ENCODE results near the gene CNTN4.

DNA sequence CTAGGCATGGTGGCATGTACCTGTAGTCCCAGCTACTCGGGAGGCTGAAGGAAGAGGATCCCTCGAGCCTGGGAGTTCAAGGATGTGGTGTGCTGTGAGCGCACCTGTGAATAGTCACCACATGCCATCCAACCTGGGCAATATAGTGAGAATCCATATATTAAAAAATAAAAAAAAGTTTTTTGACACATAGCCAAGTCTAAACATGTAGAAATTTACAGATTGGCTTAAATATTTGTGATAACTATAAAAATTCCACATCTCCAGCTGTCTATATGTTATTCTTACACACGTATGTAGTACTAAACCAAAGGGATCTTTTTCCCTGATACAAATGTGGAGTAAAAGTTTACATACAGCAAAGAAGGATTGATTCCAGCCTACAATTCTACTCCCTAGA lies 119.7 kb downstream of the CNTN4 start:
- TF ChIP-seq YY1 (IDR thresholded peaks at IDR 0.05; ENCODE audit: insufficient read depth, insufficient read length): no peak
- no peak for TF ChIP-seq SUZ12 (IDR thresholded peaks at IDR 0.05; ENCODE audit: extremely low read depth, insufficient read depth, insufficient read length)
- TF ChIP-seq ZNF274 (IDR thresholded peaks at IDR 0.05; ENCODE audit: low read depth, low read length): no peak
